ENCODE results near the gene CROCC2. TPM values are rescaled to one million over a fixed set of nuclear protein-coding genes. Genes with fewer than 3 reads are reported as not detected.

CROCC2 gene
- total RNA-seq, 1 donor from 2014 or later, result not detected

GRCh38 chr2:240929364-240930095, 23.4 kb downstream of the CROCC2 start:
- Histone ChIP-seq H3K4me1 (peaks cover 10% of the 10 kb centered on the region), H3K9me3 (replicated peaks) (peaks cover 14% of the 10 kb centered on the region), H3K36me3 (no peaks in the 10 kb centered on the region), H3K27ac (replicated peaks) (no peak overlapping the region), H3K4me3 (no peak overlapping the region), H3K27me3 (ENCODE audit: low read depth) (peaks cover 28% of the 10 kb centered on the region)
- no peak for DNase-seq
- TF ChIP-seq CTCF (IDR thresholded peaks at IDR 0.05; ENCODE audit: borderline replicate concordance), result no peak
- intact Hi-C loops (cut with micrococcal nuclease), result no loop called here

- no peak overlapping the region for H3K4me3 ChIP-seq
- peaks cover 28% of the 10 kb centered on the region for H3K27me3 ChIP-seq (ENCODE audit: low read depth)
- peaks cover 14% of the 10 kb centered on the region for H3K9me3 ChIP-seq (replicated peaks)
- H3K4me1 ChIP-seq, result peaks cover 10% of the 10 kb centered on the region
- H3K27ac ChIP-seq (replicated peaks), result no peak overlapping the region
- intact Hi-C loops (cut with micrococcal nuclease), result no loop called here
- H3K36me3 ChIP-seq, result no peaks in the 10 kb centered on the region
- peak; percentile 5 for DNase-seq
- no peak for TF ChIP-seq CTCF (IDR thresholded peaks at IDR 0.05; ENCODE audit: borderline replicate concordance)
These were observed 24.0 kb downstream of the CROCC2 start for GRCh38 chr2:240930096-240930630.

GRCh38 chr2:240930631-240931318, 24.6 kb downstream of the CROCC2 start:
- intact Hi-C loops (cut with micrococcal nuclease), result no loop called here
- peak; percentile 7 for DNase-seq
- peaks cover 14% of the 10 kb centered on the region for H3K9me3 ChIP-seq (replicated peaks)
- H3K4me1 ChIP-seq, result peaks cover 10% of the 10 kb centered on the region
- H3K27ac ChIP-seq (replicated peaks), result no peak overlapping the region
- H3K36me3 ChIP-seq, result no peaks in the 10 kb centered on the region
- no peak overlapping the region for H3K4me3 ChIP-seq
- peaks cover 28% of the 10 kb centered on the region for H3K27me3 ChIP-seq (ENCODE audit: low read depth)
- no peak for TF ChIP-seq CTCF (IDR thresholded peaks at IDR 0.05; ENCODE audit: borderline replicate concordance)

GRCh38 chr2:240931319-240931949, 25.3 kb downstream of the CROCC2 start:
- Histone ChIP-seq H3K4me1 (peaks cover 8% of the 10 kb centered on the region), H3K27me3 (ENCODE audit: low read depth) (peaks cover 28% of the 10 kb centered on the region), H3K9me3 (replicated peaks) (peaks cover 18% of the 10 kb centered on the region), H3K27ac (replicated peaks) (no peak overlapping the region), H3K4me3 (no peak overlapping the region), H3K36me3 (no peaks in the 10 kb centered on the region)
- intact Hi-C loops (cut with micrococcal nuclease), result no loop called here
- no peak for DNase-seq
- TF ChIP-seq CTCF (IDR thresholded peaks at IDR 0.05; ENCODE audit: borderline replicate concordance), result no peak

- Histone ChIP-seq H3K4me1 (peaks cover 1% of the 10 kb centered on the region), H3K9me3 (replicated peaks) (peaks cover 25% of the 10 kb centered on the region), H3K4me3 (no peak overlapping the region), H3K27me3 (ENCODE audit: low read depth) (peaks cover 28% of the 10 kb centered on the region), H3K27ac (replicated peaks) (no peak overlapping the region), H3K36me3 (no peaks in the 10 kb centered on the region)
- intact Hi-C loops (cut with micrococcal nuclease), result no loop called here
- no peak for DNase-seq
- TF ChIP-seq CTCF (IDR thresholded peaks at IDR 0.05; ENCODE audit: borderline replicate concordance), result no peak
These were observed 26.0 kb downstream of the CROCC2 start for GRCh38 chr2:240932001-240932723.
